HepG2 (cell line): ENCODE data around the gene EEFSEC.

Source experiments
- CTCF ChIP-seq: sonication (generic); formaldehyde crosslinking; IDR thresholded peaks from 2 replicates; pipeline ENCODE4 v1.5.0; 2020; ENCODE audit warnings: mild to moderate bottlenecking, missing genetic modification reagents, moderate library complexity
- EED ChIP-seq: sonication (generic); formaldehyde crosslinking; IDR thresholded peaks from 2 replicates; pipeline ENCODE4 v1.5.0; 2020; ENCODE audit warnings: mild to moderate bottlenecking, missing genetic modification reagents
- NBN ChIP-seq: fragments of 450-650 bp; conservative IDR thresholded peaks from 2 replicates; pipeline ENCODE4 v1.6.1; 2017
- PBX3 ChIP-seq: sonication (generic); formaldehyde crosslinking; IDR thresholded peaks from 2 replicates; pipeline ENCODE4 v1.8.1; 2023; ENCODE audit warnings: missing genetic modification reagents, inconsistent platforms, borderline replicate concordance
- REST ChIP-seq, 2 experiments: IDR thresholded peaks; 2 replicates each; pipeline ENCODE4 v1.6.1; 2011 to 2012; ENCODE audit warnings: low read length in 2 of 2, borderline replicate concordance in 1 of 2, low read depth in 1 of 2, mild to moderate bottlenecking in 1 of 2, moderate library complexity in 1 of 2
- ZFP1 ChIP-seq: IDR thresholded peaks from 2 replicates; pipeline ENCODE4 v1.6.1; 2016
- ZFP41 ChIP-seq: sonication (generic); formaldehyde crosslinking; IDR thresholded peaks from 2 replicates; pipeline ENCODE4 v1.4.0; 2020; ENCODE audit warnings: mild to moderate bottlenecking, missing genetic modification reagents, borderline replicate concordance
- ZNF138 ChIP-seq: sonication (generic); formaldehyde crosslinking; IDR thresholded peaks from 2 replicates; pipeline ENCODE4 v1.5.0; 2020; ENCODE audit warnings: mild to moderate bottlenecking, low read depth, missing genetic modification reagents
- ZNF431 ChIP-seq: sonication (generic); formaldehyde crosslinking; IDR thresholded peaks from 2 replicates; pipeline ENCODE4 v1.9.0; 2022; ENCODE audit warnings: missing genetic modification reagents, low read depth, mild to moderate bottlenecking, borderline replicate concordance
- ZNF841 ChIP-seq: sonication (generic); formaldehyde crosslinking; IDR thresholded peaks from 2 replicates; pipeline ENCODE4 v1.8.1; 2023; ENCODE audit warnings: missing genetic modification reagents, borderline replicate concordance

GRCh38 chr3:128448491-128448890 is 295.2 kb downstream of the EEFSEC start:
- TF ChIP-seq ZNF841 (CRISPR knock-in tag) (no peak), ZFP41 (no peak), REST (IDR thresholded peaks at IDR 0.05; ENCODE audit: borderline replicate concordance in 1 of 2, low read depth in 1 of 2, low read length in 2 of 2) (no peak), ZNF431 (CRISPR knock-in tag) (no peak), PBX3 (CRISPR knock-in tag) (no peak), CTCF (CRISPR knock-in tag) (no peak), ZNF138 (CRISPR knock-in tag) (no peak), NBN (no peak), EED (CRISPR knock-in tag) (no peak), ZFP1 (CRISPR knock-in tag) (no peak)
